Mesenchymal stem cell (in vitro differentiated cells and primary cell): ENCODE data around the gene TAS1R1.

Experiments
- DNase-seq: peaks from one replicate; pipeline ENCODE4 v3.0.0-alpha.2; 2013
- H2AFZ ChIP-seq: one replicate; pipeline ENCODE4 v1.6.1; 2013; ENCODE audit warnings: low read depth, mild to moderate bottlenecking, control low read depth, inconsistent platforms, low read length, moderate library complexity
- H2AK5ac ChIP-seq: 2 replicates; pipeline ENCODE4 v1.6.1; 2013; ENCODE audit warnings: low read length, moderate library complexity, mild to moderate bottlenecking, inconsistent platforms; ENCODE audit not compliant: severe bottlenecking
- H2BK120ac ChIP-seq: one replicate; pipeline ENCODE4 v1.6.1; 2013; ENCODE audit warnings: low read depth, mild to moderate bottlenecking, inconsistent platforms, low read length, moderate library complexity
- H2BK12ac ChIP-seq, 2 experiments: one replicate each; pipeline ENCODE4 v1.6.1; 2013; ENCODE audit warnings: inconsistent platforms in 2 of 2, low read length in 2 of 2, mild to moderate bottlenecking in 2 of 2, moderate library complexity in 2 of 2, control low read depth in 1 of 2
- H2BK15ac ChIP-seq: one replicate; pipeline ENCODE4 v1.6.1; 2013; ENCODE audit warnings: mild to moderate bottlenecking, low read depth, inconsistent platforms; ENCODE audit not compliant: poor library complexity, severe bottlenecking
- H2BK5ac ChIP-seq: 2 replicates; pipeline ENCODE4 v1.6.1; 2013; ENCODE audit warnings: low read depth, mild to moderate bottlenecking, low read length, control low read depth, inconsistent platforms; ENCODE audit not compliant: poor library complexity, severe bottlenecking
- H3K14ac ChIP-seq, 2 experiments: one replicate each; pipeline ENCODE4 v1.6.1; 2013; ENCODE audit warnings: inconsistent platforms in 2 of 2, low read length in 2 of 2, control low read depth in 1 of 2, mild to moderate bottlenecking in 1 of 2, moderate library complexity in 1 of 2
- H3K18ac ChIP-seq, 2 experiments: one replicate each; pipeline ENCODE4 v1.6.1; 2013; ENCODE audit warnings: inconsistent platforms in 2 of 2, low read length in 2 of 2, control low read depth in 1 of 2, low read depth in 1 of 2, mild to moderate bottlenecking in 1 of 2
- H3K23ac ChIP-seq, 2 experiments: one replicate each; pipeline ENCODE4 v1.6.1; 2013; ENCODE audit warnings: inconsistent platforms in 2 of 2, low read length in 2 of 2, mild to moderate bottlenecking in 2 of 2, moderate library complexity in 2 of 2, control low read depth in 1 of 2
- H3K27ac ChIP-seq: 2 replicates; pipeline ENCODE4 v1.5.1; 2013; ENCODE audit warnings: mild to moderate bottlenecking, moderate library complexity, low read length, control low read depth, inconsistent platforms; ENCODE audit not compliant: poor library complexity, severe bottlenecking
- H3K27me3 ChIP-seq, 2 experiments: 2 replicates each; pipeline versions ENCODE4 v1.6.1 to v1.7.0; 2013; ENCODE audit warnings: low read length in 2 of 2, mild to moderate bottlenecking in 2 of 2, moderate library complexity in 2 of 2, control low read depth in 1 of 2, inconsistent platforms in 1 of 2; ENCODE audit not compliant: control insufficient read depth in 1 of 2, insufficient read depth in 1 of 2
- H3K36me3 ChIP-seq, 2 experiments: 2 replicates each; pipeline versions ENCODE4 v1.6.1 to v1.7.0; 2013; ENCODE audit warnings: low read length in 2 of 2, control low read depth in 1 of 2, inconsistent platforms in 1 of 2, low read depth in 1 of 2, mild to moderate bottlenecking in 1 of 2; ENCODE audit not compliant: insufficient read depth in 2 of 2, control insufficient read depth in 1 of 2
- H3K4ac ChIP-seq, 2 experiments: one replicate each; pipeline ENCODE4 v1.6.1; 2013; ENCODE audit warnings: inconsistent platforms in 2 of 2, low read length in 2 of 2, mild to moderate bottlenecking in 2 of 2, moderate library complexity in 2 of 2, control low read depth in 1 of 2, low read depth in 1 of 2
- H3K4me1 ChIP-seq: 2 replicates; pipeline ENCODE4 v1.6.1; 2013; ENCODE audit warnings: low read depth, low read length, control low read depth; ENCODE audit not compliant: control insufficient read depth, insufficient read depth
- H3K4me2 ChIP-seq: 2 replicates; pipeline ENCODE4 v1.6.1; 2013; ENCODE audit warnings: low read length, mild to moderate bottlenecking, inconsistent platforms; ENCODE audit not compliant: poor library complexity, severe bottlenecking
- H3K4me3 ChIP-seq, 2 experiments: 2 replicates each; pipeline versions ENCODE4 v1.5.1 to v1.7.0; 2013; ENCODE audit warnings: low read length in 2 of 2, mild to moderate bottlenecking in 2 of 2, control low read depth in 1 of 2, low read depth in 1 of 2; ENCODE audit not compliant: insufficient read depth in 1 of 2
- H3K79me1 ChIP-seq: replicated peaks from 2 replicates; pipeline ENCODE4 v1.6.1; 2013; ENCODE audit warnings: mild to moderate bottlenecking, control low read depth, low read length, inconsistent platforms; ENCODE audit not compliant: poor library complexity, severe bottlenecking
- H3K9ac ChIP-seq: 2 replicates; pipeline ENCODE4 v1.7.0; 2013; ENCODE audit warnings: mild to moderate bottlenecking, low read length, moderate library complexity
- H3K9me3 ChIP-seq: 2 replicates; pipeline ENCODE4 v1.7.0; 2013; ENCODE audit warnings: mild to moderate bottlenecking, low read length; ENCODE audit not compliant: control insufficient read depth
- H4K8ac ChIP-seq: one replicate; pipeline ENCODE4 v1.6.1; 2013; ENCODE audit warnings: inconsistent platforms, mild to moderate bottlenecking, low read length, moderate library complexity
- H4K91ac ChIP-seq: one replicate; pipeline ENCODE4 v1.6.1; 2013; ENCODE audit warnings: mild to moderate bottlenecking, low read length, inconsistent platforms
- WGBS: methylation state at CpG from one replicate; pipeline ENCODE4 v1.1.7; 2013; ENCODE audit warnings: mixed read lengths; 5-methylcytosine and 5-hydroxymethylcytosine counted together

The TAS1R1 gene

GRCh38 chr1:6509220-6509918, 45.7 kb upstream of the TAS1R1 start:
- Histone ChIP-seq H2BK5ac (no peak overlapping the region), H3K4me2 (no peak overlapping the region)
- no peak for DNase-seq

DNA sequence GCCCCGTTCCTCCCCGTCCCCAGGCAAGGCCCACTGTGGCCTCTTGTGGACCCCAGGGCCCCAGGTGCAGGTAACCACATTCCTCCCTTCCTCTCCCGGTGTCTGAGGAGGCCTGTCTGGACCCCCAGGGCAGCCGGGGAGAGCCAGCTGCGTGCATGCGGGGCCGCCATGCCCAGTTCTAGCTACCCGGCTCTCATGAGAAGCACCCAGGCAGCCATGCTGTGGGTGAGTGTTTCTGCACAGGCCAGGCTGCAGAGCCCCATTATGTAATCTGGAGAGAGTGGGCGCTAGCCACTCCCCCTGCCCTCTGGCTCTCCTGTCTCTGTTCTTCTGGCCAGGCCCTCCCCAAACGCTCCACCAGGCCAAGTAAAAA, 45.2 kb upstream of the TAS1R1 start:
- no peaks in the 10 kb centered on the region for H3K36me3 ChIP-seq
- peaks cover 8% of the 10 kb centered on the region for H3K4me1 ChIP-seq
- H3K4me2 ChIP-seq = no peak overlapping the region
- WGBS = 89% methylated on average over 10 of the region's 10 CpGs
- H2AFZ ChIP-seq = no peak overlapping the region
- no peak overlapping the region for H3K14ac ChIP-seq
- no peak overlapping the region for H4K8ac ChIP-seq
- no peak overlapping the region for H3K27ac ChIP-seq
- H3K18ac ChIP-seq = no peak overlapping the region
- H3K4me3 ChIP-seq = no peak overlapping the region
- H2AK5ac ChIP-seq = no peak overlapping the region
- H2BK12ac ChIP-seq = no peak overlapping the region
- peaks cover 0 to 30% of the 10 kb centered on the region in 2 experiments for H3K27me3 ChIP-seq
- H3K9me3 ChIP-seq = no peaks in the 10 kb centered on the region
- no peak overlapping the region for H4K91ac ChIP-seq
- no peak for DNase-seq
- no peak overlapping the region for H3K4ac ChIP-seq
- H2BK5ac ChIP-seq = no peak overlapping the region
- no peak overlapping the region for H3K9ac ChIP-seq
- no peaks in the 10 kb centered on the region for H3K79me1 ChIP-seq
- no peak overlapping the region for H3K23ac ChIP-seq
- no peak overlapping the region for H2BK15ac ChIP-seq
- no peak overlapping the region for H2BK120ac ChIP-seq

More at GRCh38 chr1:6509220-6509918, 45.7 kb upstream of the TAS1R1 start:
- Histone ChIP-seq H3K18ac (no peak overlapping the region), H3K23ac (no peak overlapping the region), H3K14ac (no peak overlapping the region), H3K79me1 (no peaks in the 10 kb centered on the region), H2BK12ac (no peak overlapping the region), H4K91ac (no peak overlapping the region), H2BK15ac (no peak overlapping the region), H2AFZ (no peak overlapping the region), H3K27ac (no peak overlapping the region), H3K36me3 (no peaks in the 10 kb centered on the region), H2AK5ac (no peak overlapping the region), H2BK120ac (no peak overlapping the region), H3K27me3 (peaks cover 0 to 30% of the 10 kb centered on the region in 2 experiments), H3K9ac (no peak overlapping the region), H3K4me3 (no peak overlapping the region), H4K8ac (no peak overlapping the region), H3K4ac (no peak overlapping the region), H3K9me3 (no peaks in the 10 kb centered on the region), H3K4me1 (peaks cover 8% of the 10 kb centered on the region)
- 80% methylated on average over 20 of the region's 20 CpGs for WGBS

GRCh38 chr1:6510493-6510892, 44.6 kb upstream of the TAS1R1 start:
- H3K23ac ChIP-seq = no peak overlapping the region
- H2BK5ac ChIP-seq = no peak overlapping the region
- no peak overlapping the region for H3K4me2 ChIP-seq
- peaks cover 0 to 25% of the 10 kb centered on the region in 2 experiments for H3K27me3 ChIP-seq
- no peak overlapping the region for H3K14ac ChIP-seq
- H3K36me3 ChIP-seq = no peaks in the 10 kb centered on the region
- H2AFZ ChIP-seq = no peak overlapping the region
- no peak overlapping the region for H3K4me3 ChIP-seq
- H4K91ac ChIP-seq = no peak overlapping the region
- WGBS = 95% methylated on average over 5 of the region's 6 CpGs
- H3K4me1 ChIP-seq = peaks cover 8% of the 10 kb centered on the region
- H3K79me1 ChIP-seq = no peaks in the 10 kb centered on the region
- DNase-seq = no peak
- no peak overlapping the region for H4K8ac ChIP-seq
- H2BK12ac ChIP-seq = no peak overlapping the region
- no peak overlapping the region for H2AK5ac ChIP-seq
- no peak overlapping the region for H2BK120ac ChIP-seq
- no peak overlapping the region for H3K18ac ChIP-seq
- no peaks in the 10 kb centered on the region for H3K9me3 ChIP-seq
- H3K4ac ChIP-seq = no peak overlapping the region
- H3K9ac ChIP-seq = no peak overlapping the region
- no peak overlapping the region for H3K27ac ChIP-seq
- no peak overlapping the region for H2BK15ac ChIP-seq

DNA sequence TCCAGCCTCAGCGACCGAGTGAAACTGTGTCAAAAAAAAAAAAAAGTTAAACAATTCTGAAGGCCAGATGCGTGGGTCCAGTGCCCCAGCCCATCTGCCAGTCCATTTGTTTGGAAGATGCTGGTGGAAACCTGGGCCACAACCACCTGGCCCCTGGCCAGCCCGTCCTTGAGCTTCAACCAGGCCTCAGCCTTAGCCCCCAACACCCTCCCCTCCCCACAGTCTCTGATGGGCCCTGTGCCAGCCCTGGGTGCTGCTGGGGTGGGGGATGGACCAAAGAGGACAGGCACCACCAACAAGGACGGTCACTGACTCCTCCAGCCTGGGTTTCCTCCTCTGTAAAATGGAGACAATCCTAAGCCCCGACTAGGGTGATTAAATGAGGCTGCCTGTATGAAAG, 44.1 kb upstream of the TAS1R1 start:
- Histone ChIP-seq H3K27me3 (peaks cover 0 to 22% of the 10 kb centered on the region in 2 experiments), H3K27ac (no peak overlapping the region), H3K4me3 (no peak overlapping the region), H3K9me3 (no peaks in the 10 kb centered on the region), H3K9ac (no peak overlapping the region), H3K4me2 (no peak overlapping the region), H3K36me3 (no peaks in the 10 kb centered on the region), H3K4ac (no peak overlapping the region), H3K23ac (no peak overlapping the region), H4K8ac (no peak overlapping the region), H2BK12ac (no peak overlapping the region), H3K14ac (no peak overlapping the region), H2AK5ac (no peak overlapping the region), H2BK5ac (no peak overlapping the region), H2BK15ac (no peak overlapping the region), H3K18ac (no peak overlapping the region), H3K4me1 (peaks cover 10% of the 10 kb centered on the region), H2BK120ac (no peak overlapping the region), H3K79me1 (no peaks in the 10 kb centered on the region), H4K91ac (no peak overlapping the region), H2AFZ (no peak overlapping the region)
- no peak for DNase-seq
- 77% methylated on average over 5 of the region's 6 CpGs for WGBS
